Forelimb muscle (tissue), 1 donor: ENCODE results near the gene RASL11B. TPM values are rescaled to one million over a fixed set of nuclear protein-coding genes. Genes with fewer than 3 reads are reported as not detected.

Source experiments
- DNase-seq: peaks from one replicate; pipeline ENCODE4 v3.0.0-alpha.2; 2013; ENCODE audit warnings: low read depth
- polyA plus RNA-seq: library from polyadenylated mRNA; unstranded; fragments of 120-200 nt; gene quantifications from one replicate; pipeline ENCODE4 v1.2.1, GENCODE V29; 2013; ENCODE audit not compliant: insufficient read length

Gene RASL11B
- polyA plus RNA-seq, 1 donor, result 8.8 TPM

GRCh38 chr4:52914051-52914605 is 52.0 kb downstream of the RASL11B start:
- no peak for DNase-seq

DNA sequence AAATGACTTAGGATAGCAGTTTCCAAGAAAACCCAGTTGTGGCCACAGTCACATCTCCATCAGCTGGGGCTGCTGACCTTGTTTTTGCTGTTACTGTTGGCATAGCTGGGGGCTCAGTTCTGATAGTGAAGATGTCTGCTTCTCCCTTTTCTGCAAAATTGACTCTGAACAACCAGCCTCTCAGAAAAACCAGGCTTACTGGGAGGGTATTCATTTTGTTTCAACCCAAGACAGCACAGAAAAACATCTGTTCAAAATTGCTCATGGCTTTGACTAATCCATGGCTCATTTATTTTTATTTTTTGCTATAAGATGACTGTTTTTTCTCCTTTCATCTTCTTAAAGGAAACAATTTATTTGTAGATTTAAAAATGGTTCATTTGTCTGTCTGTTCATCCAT is 53.1 kb downstream of the RASL11B start:
- DNase-seq, result no peak

- no peak for DNase-seq
Measured at GRCh38 chr4:52915730-52916300, 53.7 kb downstream of the RASL11B start.

Other genes with a start within 250 kb of the RASL11B start
- 29.0 TPM for gene USP46, start 203.0 kb upstream of the RASL11B start, polyA plus RNA-seq
- gene ERVMER34-1, start 110.9 kb upstream of the RASL11B start, polyA plus RNA-seq, result 0.38 TPM